ENCODE results near the gene C2orf92.

The C2orf92 gene

DNA sequence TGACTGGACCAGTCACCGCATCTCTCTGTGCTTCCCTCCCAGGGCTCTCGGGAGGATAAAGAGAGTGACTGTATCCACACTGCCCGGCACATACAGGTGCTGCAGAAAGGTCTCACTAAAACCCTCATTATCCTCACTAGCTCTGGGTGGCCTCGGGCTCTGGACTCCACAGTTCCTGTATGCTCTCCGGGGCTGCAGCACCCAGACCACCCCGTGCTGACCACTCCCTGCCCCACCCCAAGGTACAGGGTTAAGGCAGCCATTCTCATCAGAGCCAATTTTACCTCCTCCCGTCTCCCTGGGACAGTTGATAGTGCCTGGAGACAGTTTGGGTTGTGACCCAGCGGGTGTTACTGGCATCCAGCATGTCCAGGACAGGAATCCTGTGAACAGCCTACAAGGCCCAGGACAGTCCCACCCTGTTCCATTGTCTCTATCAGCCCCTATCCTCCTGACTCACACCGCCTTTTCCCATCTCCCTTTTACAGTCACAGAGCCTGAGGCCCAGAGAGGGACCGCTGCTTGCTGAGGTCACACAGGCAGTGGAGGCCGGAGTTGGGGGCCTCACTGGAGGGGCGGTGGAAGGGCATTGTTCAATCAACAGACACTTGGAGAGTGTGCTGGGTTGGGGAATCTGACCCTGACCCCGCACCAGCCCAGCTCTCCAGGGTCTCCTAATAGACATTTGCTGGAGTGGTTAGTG lies 45.6 kb downstream of the C2orf92 start:
- no peak for DNase-seq

DNA sequence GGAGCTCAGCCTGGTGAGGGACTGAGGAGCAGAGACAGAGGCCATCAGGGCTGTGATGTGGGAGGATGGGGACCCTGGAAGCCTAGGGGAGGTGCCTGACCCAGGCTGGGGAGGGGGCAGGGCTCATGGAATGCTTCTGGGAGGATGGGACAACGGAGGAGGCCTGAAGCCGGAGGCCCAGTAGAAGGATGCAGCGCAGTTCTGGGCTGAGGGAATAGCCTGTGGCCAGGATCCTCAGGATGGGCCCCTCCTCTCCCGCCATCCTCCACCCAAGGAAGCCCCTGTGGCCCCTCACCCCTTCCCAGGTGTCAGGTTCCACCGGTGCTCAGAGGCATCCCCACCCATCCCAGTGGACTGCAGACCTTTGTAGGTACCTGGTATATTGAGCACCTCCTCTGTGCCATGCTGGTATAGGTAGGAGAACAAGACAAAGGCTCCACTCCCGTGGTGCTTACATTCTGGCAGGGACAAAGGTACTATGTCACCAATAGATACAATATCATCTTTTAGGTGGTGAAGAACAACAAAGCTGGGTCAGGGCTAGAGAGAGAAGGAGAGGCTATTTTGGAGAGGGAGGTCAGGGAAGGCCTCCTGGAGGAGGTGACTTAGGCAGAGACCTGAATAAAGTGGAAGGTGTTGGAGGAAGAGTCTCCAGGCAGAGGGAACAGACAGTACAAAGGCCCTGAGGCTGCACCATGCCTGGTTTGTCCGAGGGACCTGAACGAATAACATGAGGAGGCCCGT lies 46.6 kb downstream of the C2orf92 start:
- no peak for DNase-seq

DNA sequence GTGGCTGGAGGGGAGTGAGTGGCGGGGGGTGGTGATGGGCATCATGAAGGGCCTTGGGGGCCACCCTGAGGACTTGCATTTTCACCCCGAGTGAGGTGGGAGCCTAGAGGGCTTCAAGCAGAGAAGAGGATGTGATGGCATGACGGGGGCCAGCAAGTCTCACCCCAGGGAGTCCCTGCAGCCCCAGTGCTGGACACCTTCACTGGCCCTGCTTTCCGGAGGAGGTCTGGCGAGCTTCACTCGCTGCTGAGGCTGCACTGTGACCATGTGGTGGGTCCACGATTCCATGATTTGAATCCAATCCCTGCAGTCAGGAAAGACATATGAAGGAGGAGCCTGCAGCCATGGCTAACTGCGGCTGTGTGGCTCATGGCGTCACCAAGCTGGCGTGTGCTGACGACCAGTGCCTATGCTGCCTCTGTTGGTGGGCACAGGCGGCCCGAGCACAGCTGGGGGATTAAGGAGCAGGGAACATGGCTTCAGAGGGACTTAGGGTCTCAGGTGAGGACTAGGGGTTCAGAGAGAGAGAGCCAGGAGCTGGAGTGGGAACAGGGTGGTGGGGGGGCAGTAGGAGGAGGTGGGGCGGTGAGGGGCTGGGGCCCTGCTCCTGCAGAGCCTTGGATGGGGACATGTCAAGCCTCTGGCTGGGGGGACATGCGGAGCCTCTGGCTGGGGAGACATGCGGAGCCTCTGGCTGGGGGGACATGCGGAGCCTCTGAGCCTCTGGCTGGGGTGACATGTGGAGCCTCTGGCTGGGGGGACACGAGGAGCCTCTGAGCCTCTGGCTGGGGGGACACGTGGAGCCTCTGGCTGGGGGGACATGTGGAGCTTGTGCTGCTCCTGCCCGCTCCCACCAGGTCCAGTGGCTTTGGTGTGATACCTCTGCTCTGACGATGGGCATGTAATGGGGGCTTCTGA lies 47.4 kb downstream of the C2orf92 start:
- no peak for DNase-seq

DNA sequence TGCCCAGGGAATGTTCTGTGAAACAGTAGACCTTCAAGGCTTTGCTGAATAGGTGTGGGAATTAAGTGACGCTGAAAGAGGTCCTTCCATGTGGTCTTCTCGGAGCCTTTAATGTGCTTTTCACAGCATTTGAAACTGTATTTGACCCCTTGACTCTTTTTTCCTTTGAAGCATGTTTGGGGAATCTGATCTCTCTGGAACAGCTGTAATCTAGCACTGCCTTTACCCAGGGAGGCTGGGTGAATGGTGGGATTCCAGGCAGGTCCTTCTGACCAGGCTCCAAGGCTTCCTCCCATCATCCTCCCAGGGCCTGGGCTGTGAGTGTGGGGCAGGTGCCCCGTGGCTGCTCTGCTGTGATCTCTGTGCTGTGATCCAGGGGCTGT lies 48.1 kb downstream of the C2orf92 start:
- no peak for DNase-seq

GRCh38 chr2:97718051-97718882 lies 48.8 kb downstream of the C2orf92 start:
- peak; percentile 73 for DNase-seq

- DNase-seq, result no peak
Observed at GRCh38 chr2:97718942-97719341, 49.4 kb downstream of the C2orf92 start.

GRCh38 chr2:97719362-97720155 lies 50.0 kb downstream of the C2orf92 start:
- DNase-seq, result no peak

- DNase-seq, result no peak
Observed at GRCh38 chr2:97720746-97721145, 51.2 kb downstream of the C2orf92 start.

- no peak for DNase-seq
Observed at GRCh38 chr2:97722227-97722626, 52.7 kb downstream of the C2orf92 start.

DNA sequence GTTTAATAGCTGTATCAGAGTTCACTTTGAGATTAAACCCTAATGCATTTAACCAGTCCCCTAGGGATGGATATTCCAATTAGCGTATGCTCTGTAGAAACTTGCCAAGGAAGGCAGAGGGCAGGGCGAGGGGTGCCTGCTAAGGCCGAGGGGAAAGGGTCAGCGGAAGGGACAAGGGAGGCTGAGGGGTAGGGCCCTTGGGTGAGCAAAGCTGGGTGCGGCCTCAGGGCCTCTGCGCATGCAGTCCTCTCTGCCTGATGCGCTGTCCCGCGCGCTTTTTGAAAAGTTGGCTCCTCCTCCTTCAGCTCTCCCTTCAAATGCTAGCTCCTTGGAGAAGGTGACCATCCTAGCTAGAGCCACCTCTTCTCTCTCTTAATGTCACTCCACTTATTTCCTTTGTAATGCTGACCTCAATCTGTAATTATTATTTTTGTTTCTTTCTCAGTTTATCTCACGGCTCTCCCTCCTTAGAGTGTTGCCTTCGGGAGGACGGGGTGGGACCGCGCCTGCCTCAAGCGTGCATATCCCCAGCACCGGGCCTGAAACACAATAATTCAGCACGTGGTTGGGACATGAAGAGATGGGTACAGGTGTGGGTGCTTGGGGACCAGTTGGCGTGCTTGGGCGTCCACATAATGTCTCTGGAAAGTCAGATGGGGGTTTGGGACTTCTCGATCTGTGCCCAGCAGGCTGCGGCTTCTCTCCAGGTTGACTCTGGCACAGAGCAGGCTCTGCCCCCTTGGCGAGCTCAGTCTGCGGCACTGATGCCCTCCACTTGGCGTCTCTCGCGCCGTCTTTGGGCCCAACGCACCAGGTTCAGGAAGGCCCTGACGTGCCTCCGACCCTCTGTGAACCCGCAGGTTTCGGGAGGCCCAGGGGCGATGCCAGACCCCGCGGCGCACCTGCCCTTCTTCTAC lies 53.9 kb downstream of the C2orf92 start:
- DNase-seq, result no peak

DNA sequence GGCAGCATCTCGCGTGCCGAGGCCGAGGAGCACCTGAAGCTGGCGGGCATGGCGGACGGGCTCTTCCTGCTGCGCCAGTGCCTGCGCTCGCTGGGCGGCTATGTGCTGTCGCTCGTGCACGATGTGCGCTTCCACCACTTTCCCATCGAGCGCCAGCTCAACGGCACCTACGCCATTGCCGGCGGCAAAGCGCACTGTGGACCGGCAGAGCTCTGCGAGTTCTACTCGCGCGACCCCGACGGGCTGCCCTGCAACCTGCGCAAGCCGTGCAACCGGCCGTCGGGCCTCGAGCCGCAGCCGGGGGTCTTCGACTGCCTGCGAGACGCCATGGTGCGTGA lies 54.5 kb downstream of the C2orf92 start:
- no peak for DNase-seq

DNA sequence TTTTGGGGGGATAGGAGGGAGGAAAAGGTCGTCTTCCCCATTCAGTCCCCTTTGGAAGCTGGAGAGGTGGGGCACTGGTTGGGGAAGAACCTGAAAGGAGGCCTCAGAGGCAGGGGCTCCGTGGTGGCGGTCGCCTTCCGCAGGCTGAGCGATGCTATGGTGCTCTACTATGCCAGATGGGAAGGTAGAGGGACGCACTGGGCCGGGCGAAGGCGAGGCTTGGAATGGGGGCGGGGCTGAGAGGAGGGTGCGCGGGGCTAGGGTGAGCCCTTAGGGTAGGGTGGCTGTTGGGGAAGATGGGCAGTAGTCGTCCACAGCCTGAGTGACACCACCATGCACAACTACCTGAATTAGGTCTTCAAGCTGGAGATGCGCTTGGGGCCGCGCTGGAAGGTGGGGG lies 55.0 kb downstream of the C2orf92 start:
- no peak for DNase-seq

- DNase-seq, result no peak
Observed at GRCh38 chr2:97724946-97725688, 55.6 kb downstream of the C2orf92 start.

GRCh38 chr2:97726261-97727064 lies 57.0 kb downstream of the C2orf92 start:
- no peak for DNase-seq

DNA sequence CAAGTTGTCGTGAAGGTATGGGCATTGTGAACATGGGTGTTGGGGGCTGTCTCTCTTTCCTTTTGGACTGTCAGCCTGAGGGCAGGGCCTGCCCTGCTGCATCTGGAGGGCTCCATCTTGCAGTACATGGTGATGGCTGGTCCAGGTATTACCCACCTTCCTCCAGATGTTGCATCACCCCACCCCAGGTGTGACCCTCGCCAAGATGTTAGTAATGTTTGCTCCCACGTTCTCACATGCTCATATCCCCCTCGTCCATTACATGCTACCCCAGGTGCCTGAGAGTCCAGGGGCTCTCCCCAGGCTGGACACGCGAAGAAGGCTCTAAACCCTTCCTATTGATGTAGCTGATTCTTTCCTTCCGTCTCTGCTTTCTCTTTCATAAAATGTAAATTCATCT lies 57.8 kb downstream of the C2orf92 start:
- DNase-seq, result no peak

GRCh38 chr2:97728091-97728731 lies 58.7 kb downstream of the C2orf92 start:
- no peak for DNase-seq

DNA sequence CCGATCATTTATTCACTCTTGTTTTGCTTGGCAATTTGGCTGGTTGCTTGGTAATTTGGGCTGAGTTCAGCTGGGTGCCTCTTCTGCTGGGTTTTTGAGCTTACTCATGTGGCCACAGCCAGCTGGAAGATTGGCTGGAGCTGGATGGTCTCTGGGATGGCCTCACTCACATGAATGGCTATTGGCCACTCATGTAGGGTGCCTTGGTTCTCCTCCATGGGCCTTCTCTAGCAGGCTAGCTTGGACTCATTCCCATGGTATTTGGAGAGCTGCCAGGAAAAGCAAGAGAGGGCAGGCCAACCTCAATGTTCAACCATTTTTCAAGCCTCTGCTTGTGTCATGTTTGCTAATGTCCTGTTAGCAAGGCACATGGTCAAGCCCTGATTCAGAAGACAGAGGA lies 60.7 kb downstream of the C2orf92 start:
- DNase-seq, result no peak

GRCh38 chr2:97731274-97732020 lies 61.9 kb downstream of the C2orf92 start:
- DNase-seq, result no peak
